ENCODE data around the gene MYPOP. TPM values are rescaled to one million over a fixed set of nuclear protein-coding genes. Genes with fewer than 3 reads are reported as not detected.

MYPOP gene
- total and polyA plus RNA-seq, 10 of the 15 experiments (the other 5 are each of a cell fraction or from before 2014, with no cell fraction given): 0.47 to 9.4 (median 1.4) TPM

DNA sequence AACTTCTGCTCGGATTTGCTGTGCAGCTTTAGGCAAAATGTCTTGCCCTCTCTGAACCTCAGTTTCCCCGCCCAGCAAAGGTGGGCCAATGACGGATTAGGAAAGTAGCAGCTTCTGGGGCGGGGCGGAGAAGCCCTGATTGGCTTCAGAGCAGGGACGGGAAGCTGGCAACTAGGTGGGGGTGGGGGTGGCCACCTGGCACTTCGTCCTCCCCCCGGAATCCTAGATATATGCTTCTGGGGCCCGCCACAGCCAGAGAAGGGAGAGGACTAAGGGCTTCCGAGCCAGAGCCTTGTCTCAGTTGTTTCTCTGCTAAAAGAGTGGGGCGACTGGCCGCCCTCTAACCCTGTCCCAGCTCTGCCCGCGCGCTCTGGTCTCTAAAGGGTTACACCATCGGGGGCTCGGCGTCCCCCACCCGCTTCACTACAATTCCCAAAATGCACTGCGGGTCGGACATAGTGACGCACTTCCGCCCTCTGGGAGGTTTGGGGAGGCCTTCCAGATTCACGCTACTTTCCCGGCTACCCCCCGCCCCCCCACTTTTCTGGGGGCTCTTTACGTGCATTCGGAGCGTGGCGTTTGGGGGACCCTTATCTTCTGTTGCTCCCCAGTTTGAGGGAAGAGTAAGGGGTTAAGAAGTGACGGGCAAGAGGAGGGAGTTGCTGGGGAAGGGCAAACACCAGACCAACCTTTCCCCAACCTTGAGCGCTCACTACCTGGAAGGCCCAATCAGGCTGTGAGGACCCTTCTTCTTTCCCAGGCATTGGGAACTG, 15.8 kb downstream of the MYPOP start (continued):
- TF ChIP-seq, protein P1, sequence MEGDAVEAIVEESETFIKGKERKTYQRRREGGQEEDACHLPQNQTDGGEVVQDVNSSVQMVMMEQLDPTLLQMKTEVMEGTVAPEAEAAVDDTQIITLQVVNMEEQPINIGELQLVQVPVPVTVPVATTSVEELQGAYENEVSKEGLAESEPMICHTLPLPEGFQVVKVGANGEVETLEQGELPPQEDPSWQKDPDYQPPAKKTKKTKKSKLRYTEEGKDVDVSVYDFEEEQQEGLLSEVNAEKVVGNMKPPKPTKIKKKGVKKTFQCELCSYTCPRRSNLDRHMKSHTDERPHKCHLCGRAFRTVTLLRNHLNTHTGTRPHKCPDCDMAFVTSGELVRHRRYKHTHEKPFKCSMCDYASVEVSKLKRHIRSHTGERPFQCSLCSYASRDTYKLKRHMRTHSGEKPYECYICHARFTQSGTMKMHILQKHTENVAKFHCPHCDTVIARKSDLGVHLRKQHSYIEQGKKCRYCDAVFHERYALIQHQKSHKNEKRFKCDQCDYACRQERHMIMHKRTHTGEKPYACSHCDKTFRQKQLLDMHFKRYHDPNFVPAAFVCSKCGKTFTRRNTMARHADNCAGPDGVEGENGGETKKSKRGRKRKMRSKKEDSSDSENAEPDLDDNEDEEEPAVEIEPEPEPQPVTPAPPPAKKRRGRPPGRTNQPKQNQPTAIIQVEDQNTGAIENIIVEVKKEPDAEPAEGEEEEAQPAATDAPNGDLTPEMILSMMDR (IDR thresholded peaks at IDR 0.05 in 2 of 3, conservative IDR thresholded peaks at IDR 0.05 in 1 of 3; ENCODE audit: control insufficient read depth in 2 of 3, extremely low read depth in 1 of 3, insufficient read depth in 1 of 3, low read depth in 3 of 3, low read length in 3 of 3): no peak
- TF ChIP-seq SPI1 (IDR thresholded peaks at IDR 0.05; ENCODE audit: borderline replicate concordance, insufficient read depth, low read depth, low read length) (peak; percentile 43; the same call in 1 of the 2 replicates), ZBED1 (IDR thresholded peaks at IDR 0.05; ENCODE audit: borderline replicate concordance) (no peak), YY1 (IDR thresholded peaks at IDR 0.05; ENCODE audit: low read depth, low read length) (peak; percentile 87), NR2F1 (conservative IDR thresholded peaks at IDR 0.05) (no peak), NFXL1 (IDR thresholded peaks at IDR 0.05; ENCODE audit: borderline replicate concordance) (peak; percentile 98), USF2 (IDR thresholded peaks at IDR 0.05; ENCODE audit: borderline replicate concordance, low read depth, low read length) (no peak), YBX1 (IDR thresholded peaks at IDR 0.05) (no peak), BHLHE40 (IDR thresholded peaks at IDR 0.05; ENCODE audit: borderline replicate concordance in 1 of 2, low read depth in 2 of 2, low read length in 1 of 2) (peak; percentile 4 to 36; a peak in 1 of 4 replicates), RAD21 (IDR thresholded peaks at IDR 0.05; ENCODE audit: insufficient read depth, low read depth, low read length) (no peak), SIN3A (IDR thresholded peaks at IDR 0.05; ENCODE audit: low read depth, low read length) (peak; percentile 58; the same call in 1 of the 2 replicates), CUX1 (IDR thresholded peaks at IDR 0.05; ENCODE audit: insufficient replicate concordance, low read depth, low read length) (no peak), ZNF217 (IDR thresholded peaks at IDR 0.05) (no peak), RELB (IDR thresholded peaks at IDR 0.05; ENCODE audit: low read depth) (peak; percentile 95)
- TF ChIP-seq, protein P2, sequence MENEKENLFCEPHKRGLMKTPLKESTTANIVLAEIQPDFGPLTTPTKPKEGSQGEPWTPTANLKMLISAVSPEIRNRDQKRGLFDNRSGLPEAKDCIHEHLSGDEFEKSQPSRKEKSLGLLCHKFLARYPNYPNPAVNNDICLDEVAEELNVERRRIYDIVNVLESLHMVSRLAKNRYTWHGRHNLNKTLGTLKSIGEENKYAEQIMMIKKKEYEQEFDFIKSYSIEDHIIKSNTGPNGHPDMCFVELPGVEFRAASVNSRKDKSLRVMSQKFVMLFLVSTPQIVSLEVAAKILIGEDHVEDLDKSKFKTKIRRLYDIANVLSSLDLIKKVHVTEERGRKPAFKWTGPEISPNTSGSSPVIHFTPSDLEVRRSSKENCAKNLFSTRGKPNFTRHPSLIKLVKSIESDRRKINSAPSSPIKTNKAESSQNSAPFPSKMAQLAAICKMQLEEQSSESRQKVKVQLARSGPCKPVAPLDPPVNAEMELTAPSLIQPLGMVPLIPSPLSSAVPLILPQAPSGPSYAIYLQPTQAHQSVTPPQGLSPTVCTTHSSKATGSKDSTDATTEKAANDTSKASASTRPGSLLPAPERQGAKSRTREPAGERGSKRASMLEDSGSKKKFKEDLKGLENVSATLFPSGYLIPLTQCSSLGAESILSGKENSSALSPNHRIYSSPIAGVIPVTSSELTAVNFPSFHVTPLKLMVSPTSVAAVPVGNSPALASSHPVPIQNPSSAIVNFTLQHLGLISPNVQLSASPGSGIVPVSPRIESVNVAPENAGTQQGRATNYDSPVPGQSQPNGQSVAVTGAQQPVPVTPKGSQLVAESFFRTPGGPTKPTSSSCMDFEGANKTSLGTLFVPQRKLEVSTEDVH (IDR thresholded peaks at IDR 0.05; ENCODE audit: low read depth, partially characterized antibody): no peak

Measured in GM12878 (cell line).